Heart left ventricle (tissue), 13 donors: ENCODE data around the gene SPINK8.

Experiments
- CTCF ChIP-seq, 12 donors: fragments of 200-600 bp; sonication (generic) in 4 of 12; IDR thresholded peaks; one replicate each; pipeline versions ENCODE4 v1.5.0 to v1.8.0; 2018 to 2022; ENCODE audit warnings: antibody characterized with exemption in 12 of 12, mild to moderate bottlenecking in 5 of 12
- POLR2A ChIP-seq, 2 donors: fragments of 450-650 bp; IDR thresholded peaks; one replicate each; pipeline ENCODE4 v1.6.1; 2017; ENCODE audit warnings: antibody characterized with exemption in 2 of 2, mild to moderate bottlenecking in 2 of 2, moderate library complexity in 2 of 2
- donor health status: ischemic (EF 13 %, LVEDD 7.1; RV severe dilation, severe dysfunction).
- donor health status: DM: no; HTN: yes; CAD: no.
- donor health status: DM: no; HTN: no; CAD: no.
- donor health status: ischemic (EF 25% LVEDD 6.9; RV normal size, moderate dysfunction).
- donor health status: ischemic (EF 25% LVEDD 5.7; RV mildly dilated, moderate dysfunction).
- donor health status: ischemic (EF 35%, LVEDD 5.7; RV mildly dilated, moderate dysfunction).
- donor health status: nonischemic (EF 11% LVEDD 7.7; RV severe dilation, severe dysfunction).
- donor health status: DM: yes; HTN: yes; CAD: no.
- donor health status: PGD.
- donor health status: ischemic (EF 29% LVEDD 5.4; RV normal size, mild dysfunction).
- donor health status: nonischemic (EF 23%, LVEDD 6.1; RV moderate dilation, normal function).

GRCh38 chr3:48296699-48297098 lies 36.8 kb downstream of the SPINK8 start:
- TF ChIP-seq CTCF (IDR thresholded peaks at IDR 0.05) = no peak
- no peak for TF ChIP-seq POLR2A (IDR thresholded peaks at IDR 0.05)
